Smooth muscle cell (in vitro differentiated cells): ENCODE results near the gene UCK1. TPM values are rescaled to one million over a fixed set of nuclear protein-coding genes. Genes with fewer than 3 reads are reported as not detected.

ENCODE experiments used
- DNase-seq: peaks from one replicate; lab custom pipeline; 2025; ENCODE audit not compliant: unreplicated experiment; lab: John Stamatoyannopoulos, UW
- H2AFZ ChIP-seq: fragments of 200-600 bp; sonication (generic); 2 replicates; pipeline ENCODE4 v1.6.0; 2016; ENCODE audit warnings: antibody characterized with exemption, low read depth, mild to moderate bottlenecking
- H3F3A ChIP-seq: fragments of 200-600 bp; sonication (generic); 2 replicates; pipeline ENCODE4 v1.6.0; 2017; ENCODE audit warnings: antibody characterized with exemption, low read depth
- H3K27ac ChIP-seq: fragments of 200-600 bp; sonication (generic); 2 replicates; pipeline ENCODE4 v1.5.1; 2016; ENCODE audit warnings: low read depth, mild to moderate bottlenecking
- H3K27me3 ChIP-seq: fragments of 200-600 bp; sonication (generic); 2 replicates; pipeline ENCODE4 v1.6.1; 2016; ENCODE audit warnings: low read depth, mild to moderate bottlenecking
- H3K36me3 ChIP-seq: fragments of 200-600 bp; sonication (generic); 2 replicates; pipeline ENCODE4 v1.5.1; 2016; ENCODE audit warnings: low read depth
- H3K4me1 ChIP-seq: fragments of 200-600 bp; sonication (generic); 2 replicates; pipeline ENCODE4 v1.5.1; 2016; ENCODE audit warnings: low read depth
- H3K4me2 ChIP-seq: fragments of 200-600 bp; sonication (generic); 2 replicates; pipeline ENCODE4 v1.6.0; 2016; ENCODE audit warnings: mild to moderate bottlenecking
- H3K4me3 ChIP-seq: fragments of 200-600 bp; sonication (generic); 2 replicates; pipeline ENCODE4 v1.5.1; 2016; ENCODE audit warnings: mild to moderate bottlenecking
- H3K79me2 ChIP-seq: fragments of 200-600 bp; sonication (generic); 2 replicates; pipeline ENCODE4 v1.6.0; 2016; ENCODE audit warnings: low read depth, mild to moderate bottlenecking
- H3K9ac ChIP-seq: fragments of 200-600 bp; sonication (generic); 2 replicates; pipeline ENCODE4 v1.6.0; 2016; ENCODE audit warnings: low read depth
- H3K9me3 ChIP-seq: fragments of 200-600 bp; sonication (generic); replicated peaks from 2 replicates; pipeline ENCODE4 v1.5.1; 2016; ENCODE audit warnings: low read depth
- H4K20me1 ChIP-seq: fragments of 200-600 bp; sonication (generic); 2 replicates; pipeline ENCODE4 v1.6.0; 2016; ENCODE audit warnings: low read depth
- CTCF ChIP-seq: fragments of 200-600 bp; sonication (generic); IDR thresholded peaks from 2 replicates; pipeline ENCODE4 v1.5.1; 2017; ENCODE audit warnings: borderline replicate concordance, mild to moderate bottlenecking, antibody characterized with exemption; ENCODE audit not compliant: insufficient read depth, poor library complexity, severe bottlenecking
- WGBS: methylation state at CpG from one replicate; pipeline ENCODE4 v1.1.7; 2016; ENCODE audit warnings: low lambda C conversion rate; 5-methylcytosine and 5-hydroxymethylcytosine counted together
- polyA plus RNA-seq: library from polyadenylated mRNA; unstranded; fragments of >200 nt; fragmentation: Nextera tagmentation; extraction: Ambion mirVana; gene quantifications from 2 replicates; pipeline ENCODE4 v1.2.1, GENCODE V29; 2016
- total RNA-seq: library from RNA; depleted of rRNA; stranded (reverse); fragments of >200 nt; gene quantifications from 2 replicates; pipeline ENCODE4 v1.2.3, GENCODE V29; 2014

The UCK1 gene
- total and polyA plus RNA-seq, 2 experiments from 2014 or later: 9.7 to 20.2 TPM

GRCh38 chr9:131566158-131566557 lies 35.1 kb upstream of the UCK1 start:
- no peaks in the 10 kb centered on the region for H3F3A ChIP-seq
- no peaks in the 10 kb centered on the region for H4K20me1 ChIP-seq
- H3K79me2 ChIP-seq: no peaks in the 10 kb centered on the region
- H3K9me3 ChIP-seq: no peaks in the 10 kb centered on the region
- no peak overlapping the region for H2AFZ ChIP-seq
- H3K36me3 ChIP-seq: no peaks in the 10 kb centered on the region
- H3K27me3 ChIP-seq: no peaks in the 10 kb centered on the region
- H3K4me1 ChIP-seq: no peaks in the 10 kb centered on the region
- no peak overlapping the region for H3K27ac ChIP-seq
- 99% methylated on average over 3 of the region's 3 CpGs for WGBS
- H3K9ac ChIP-seq: no peak overlapping the region
- H3K4me3 ChIP-seq: no peak overlapping the region
- no peak overlapping the region for H3K4me2 ChIP-seq
- DNase-seq: no peak
- no peak for TF ChIP-seq CTCF

DNA sequence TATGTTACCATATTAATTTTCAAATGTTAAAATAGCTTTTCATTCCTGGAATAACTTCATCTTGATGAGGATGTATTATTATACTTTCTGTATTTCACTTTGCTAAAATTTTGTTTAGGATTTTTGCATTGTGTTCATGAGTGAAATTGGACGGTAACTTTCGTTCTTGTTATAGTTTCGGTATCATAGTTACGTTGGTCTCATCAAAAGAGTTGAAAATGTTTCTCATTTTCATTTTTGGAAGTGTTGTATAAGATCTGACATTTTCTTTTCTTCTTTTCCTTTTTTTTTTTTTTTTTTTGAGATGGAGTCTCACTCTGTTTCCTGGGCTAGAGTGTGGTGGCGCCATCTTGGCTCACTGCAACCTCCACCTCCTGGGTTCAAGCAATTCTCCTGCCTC lies 34.3 kb upstream of the UCK1 start:
- Histone ChIP-seq H3F3A (no peaks in the 10 kb centered on the region), H3K36me3 (no peaks in the 10 kb centered on the region), H3K27me3 (no peaks in the 10 kb centered on the region), H3K79me2 (no peaks in the 10 kb centered on the region), H2AFZ (no peak overlapping the region), H3K9me3 (no peaks in the 10 kb centered on the region), H3K4me3 (no peak overlapping the region), H3K4me2 (no peak overlapping the region), H4K20me1 (no peaks in the 10 kb centered on the region), H3K27ac (no peak overlapping the region), H3K4me1 (no peaks in the 10 kb centered on the region), H3K9ac (no peak overlapping the region)
- TF ChIP-seq CTCF: no peak
- DNase-seq: no peak
- 88% methylated on average over 5 of the region's 5 CpGs for WGBS

DNA sequence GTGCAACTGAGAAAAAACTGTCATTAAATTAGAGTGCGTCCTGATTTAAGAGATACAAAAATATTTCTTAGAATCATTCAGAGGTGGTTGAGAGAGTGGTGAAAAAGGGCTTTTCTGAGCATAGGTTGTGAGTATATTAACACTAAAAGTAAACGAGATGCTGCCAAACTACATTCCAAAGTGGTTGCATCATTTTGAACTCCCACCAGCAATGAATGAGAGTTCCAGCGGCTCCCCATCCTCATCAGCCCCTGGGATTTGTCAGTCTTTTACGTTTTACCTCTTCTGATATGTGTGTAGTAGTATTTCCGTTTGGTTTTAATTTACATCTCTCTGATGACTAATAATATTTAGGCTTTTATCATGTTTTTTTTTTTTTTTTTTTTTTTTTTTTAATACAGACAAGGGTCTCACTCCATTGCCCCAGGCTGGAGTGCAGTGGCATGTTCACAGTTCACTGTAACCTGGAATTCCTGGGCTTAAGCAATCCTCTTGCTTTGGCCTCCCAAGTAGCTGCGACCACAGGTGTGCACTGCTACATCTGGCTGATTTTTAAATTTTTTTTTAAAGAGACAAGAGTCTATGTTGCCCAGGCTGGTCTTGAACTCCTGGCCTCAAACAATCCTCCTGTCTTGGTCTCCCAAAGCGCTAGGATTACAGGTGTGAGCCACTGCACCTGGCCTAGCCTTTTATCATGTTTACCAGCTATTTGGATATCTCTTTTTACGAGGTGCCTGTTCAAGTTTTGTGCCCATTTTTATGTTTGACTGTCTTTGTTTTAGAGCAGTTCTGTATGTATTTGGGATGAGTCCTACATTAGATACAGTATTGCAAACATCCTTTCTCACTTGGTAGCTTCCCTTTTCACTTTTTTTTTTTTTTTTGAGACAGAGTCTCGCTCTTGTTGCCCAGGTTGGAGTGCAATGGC lies 31.2 kb upstream of the UCK1 start:
- H3K36me3 ChIP-seq: no peaks in the 10 kb centered on the region
- WGBS: 50% methylated on average over 9 of the region's 9 CpGs
- no peak overlapping the region for H2AFZ ChIP-seq
- no peaks in the 10 kb centered on the region for H3F3A ChIP-seq
- H3K9me3 ChIP-seq: no peaks in the 10 kb centered on the region
- H3K27me3 ChIP-seq: no peaks in the 10 kb centered on the region
- H3K9ac ChIP-seq: no peak overlapping the region
- no peak for TF ChIP-seq CTCF
- H3K79me2 ChIP-seq: no peaks in the 10 kb centered on the region
- H4K20me1 ChIP-seq: no peaks in the 10 kb centered on the region
- H3K4me3 ChIP-seq: no peak overlapping the region
- H3K27ac ChIP-seq: no peak overlapping the region
- no peak overlapping the region for H3K4me2 ChIP-seq
- DNase-seq: no peak
- no peaks in the 10 kb centered on the region for H3K4me1 ChIP-seq
